GM04504 (cell line): ENCODE results near the gene BTBD3.

Experiments
- DNase-seq: peaks from one replicate; pipeline ENCODE4 v3.0.0-alpha.2; 2012; ENCODE audit warnings: low read depth

Gene BTBD3

GRCh38 chr20:11970243-11970836, 52.6 kb downstream of the BTBD3 start:
- DNase-seq, result no peak

GRCh38 chr20:11972478-11972877, 54.8 kb downstream of the BTBD3 start:
- no peak for DNase-seq
